ENCODE measurements around the gene MIA2. TPM values are rescaled to one million over a fixed set of nuclear protein-coding genes. Genes with fewer than 3 reads are reported as not detected.

Gene MIA2
- total and polyA plus RNA-seq, 9 of the 15 experiments (the other 6 are each of a cell fraction or from before 2014, with no cell fraction given), result 6.0 to 21.8 (median 12.8) TPM

GRCh38 chr14:39266871-39267607 lies 33.3 kb downstream of the MIA2 start (continued):
- no peak for TF ChIP-seq STAT5B (CRISPR knock-in tag; IDR thresholded peaks at IDR 0.05)
- TF ChIP-seq FOXM1 (IDR thresholded peaks at IDR 0.05; ENCODE audit: low read depth), result peak; percentile 48; the same call in 1 of the 2 replicates
- TF ChIP-seq FOXM1 (CRISPR knock-in tag; IDR thresholded peaks at IDR 0.05; ENCODE audit: low read depth), result no peak
- peak; percentile 64 for TF ChIP-seq ASH1L (IDR thresholded peaks at IDR 0.05; ENCODE audit: borderline replicate concordance, low read depth, partially characterized antibody)
- TF ChIP-seq ZNF134 (CRISPR knock-in tag; conservative IDR thresholded peaks at IDR 0.05), result no peak
- TF ChIP-seq KAT8 (IDR thresholded peaks at IDR 0.05; ENCODE audit: low read depth), result no peak
- no peak for TF ChIP-seq SRSF1 (IDR thresholded peaks at IDR 0.05; ENCODE audit: low read depth, low read length)
- TF ChIP-seq HLTF (IDR thresholded peaks at IDR 0.05), result no peak
- TF ChIP-seq KDM5B (IDR thresholded peaks at IDR 0.05; ENCODE audit: insufficient replicate concordance, low read depth, low read length), result peak; percentile 69
- peak; percentile 34 for TF ChIP-seq POLR2B (IDR thresholded peaks at IDR 0.05; ENCODE audit: low read depth, partially characterized antibody)
- no peak for TF ChIP-seq NR2F6 (CRISPR knock-in tag; IDR thresholded peaks at IDR 0.05)
- no peak for TF ChIP-seq U2AF2 (optimal IDR thresholded peaks at IDR 0.05; ENCODE audit: low read depth, low read length)
- no peak for TF ChIP-seq HOXB6 (CRISPR knock-in tag; IDR thresholded peaks at IDR 0.05; ENCODE audit: borderline replicate concordance)
- no peak for TF ChIP-seq MAX (CRISPR knock-in tag; IDR thresholded peaks at IDR 0.05)
- no peak for TF ChIP-seq CC2D1A (IDR thresholded peaks at IDR 0.05)
- no peak for TF ChIP-seq ZFPM2 (CRISPR knock-in tag; IDR thresholded peaks at IDR 0.05)
- no peak for TF ChIP-seq ZNF561 (CRISPR knock-in tag; conservative IDR thresholded peaks at IDR 0.05)
- TF ChIP-seq RBM15 (IDR thresholded peaks at IDR 0.05; ENCODE audit: insufficient read depth, low read length), result no peak
- no peak for TF ChIP-seq TCF7 (IDR thresholded peaks at IDR 0.05; ENCODE audit: borderline replicate concordance)
- TF ChIP-seq THRA (IDR thresholded peaks at IDR 0.05), result no peak
- peak; percentile 53 for TF ChIP-seq FIP1L1 (IDR thresholded peaks at IDR 0.05; ENCODE audit: low read depth, low read length, poor library complexity, severe bottlenecking)
- no peak for TF ChIP-seq DDX20 (tag; IDR thresholded peaks at IDR 0.05; ENCODE audit: low read depth)
- TF ChIP-seq RBM17 (IDR thresholded peaks at IDR 0.05; ENCODE audit: borderline replicate concordance, low read depth, low read length), result no peak
- TF ChIP-seq ETV5 (CRISPR knock-in tag; IDR thresholded peaks at IDR 0.05; ENCODE audit: low read depth), result 0 out of 2 replicates have a peak, but pooled peaks have one; percentile 27
- no peak for TF ChIP-seq THRAP3 (IDR thresholded peaks at IDR 0.05; ENCODE audit: borderline replicate concordance)
- TF ChIP-seq POLR3A (IDR thresholded peaks at IDR 0.05; ENCODE audit: borderline replicate concordance, extremely low read depth, insufficient read depth, insufficient read length), result no peak
- TF ChIP-seq BRCA1 (IDR thresholded peaks at IDR 0.05), result no peak
- no peak for TF ChIP-seq BRCA1 (CRISPR knock-in tag; IDR thresholded peaks at IDR 0.05)
- no peak for TF ChIP-seq PML (IDR thresholded peaks at IDR 0.05; ENCODE audit: low read length)
- no peak for TF ChIP-seq MLX (CRISPR knock-in tag; conservative IDR thresholded peaks at IDR 0.05)
